ENCODE results near the gene MAP1LC3C. TPM values are rescaled to one million over a fixed set of nuclear protein-coding genes. Genes with fewer than 3 reads are reported as not detected.

MAP1LC3C gene
- total and polyA plus RNA-seq, 2 donors (not counting 1 experiment from before 2014, with no cell fraction given) = not detected

DNA sequence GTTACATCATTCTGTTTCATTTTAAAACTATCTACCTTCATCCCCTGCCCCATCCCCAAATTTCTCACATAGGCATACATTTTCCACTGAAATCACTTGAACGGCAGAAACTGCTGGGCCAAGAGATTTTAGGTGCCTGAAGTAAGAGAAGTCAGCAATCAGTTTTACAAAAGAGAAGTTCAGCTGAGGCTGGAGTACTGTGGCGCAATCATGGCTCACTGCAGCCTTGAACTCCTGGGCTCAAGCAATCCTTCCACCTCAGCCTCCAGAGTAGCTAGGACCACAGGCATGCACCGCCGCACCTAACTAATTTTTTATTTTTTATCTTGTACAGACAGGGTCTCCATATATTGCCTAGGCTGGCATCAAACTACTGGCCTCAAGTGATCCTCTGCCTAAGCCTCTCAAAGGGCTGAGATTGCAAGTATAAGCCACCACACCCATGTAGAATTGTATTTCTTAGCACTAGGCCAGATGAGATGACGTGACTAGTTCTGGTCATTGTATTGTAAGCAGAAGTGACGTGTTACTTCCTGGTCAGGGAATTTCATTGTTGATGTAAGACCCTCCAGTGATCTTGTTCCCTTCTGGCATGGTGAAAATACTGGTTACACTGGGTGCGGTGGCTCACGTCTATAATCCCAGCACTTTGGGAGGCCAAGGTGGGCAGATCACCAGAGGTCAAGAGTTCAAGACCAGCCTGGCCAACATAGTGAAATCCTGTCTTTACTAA lies 34.2 kb downstream of the MAP1LC3C start:
- Histone ChIP-seq H3K4me3 (ENCODE audit: control extremely low read depth in 1 of 5, extremely low read depth in 1 of 5, insufficient read depth in 1 of 5, low read depth in 2 of 5, low read length in 4 of 5) (no peak overlapping the region), H4K20me1 (ENCODE audit: control insufficient read depth, insufficient read depth, low read length, poor library complexity, severe bottlenecking) (no peaks in the 10 kb centered on the region), H3K9me3 (ENCODE audit: control extremely low read depth in 1 of 3, control insufficient read depth in 2 of 3, insufficient read depth in 1 of 3, low read length in 2 of 3) (no peaks in the 10 kb centered on the region), H3K79me2 (ENCODE audit: control insufficient read depth, insufficient read depth, low read length) (no peaks in the 10 kb centered on the region), H3K27me3 (replicated peaks in 1 of 4; ENCODE audit: control extremely low read depth in 1 of 4, control insufficient read depth in 3 of 4, insufficient read depth in 4 of 4, low read length in 3 of 4) (no peaks in the 10 kb centered on the region), H3K27ac (ENCODE audit: low read length in 2 of 2) (no peak overlapping the region), H2AFZ (ENCODE audit: insufficient read depth, low read depth, low read length, poor library complexity, severe bottlenecking) (no peak overlapping the region), H3K4me2 (replicated peaks; ENCODE audit: low read depth, low read length, poor library complexity, severe bottlenecking) (no peak overlapping the region), H3K9ac (ENCODE audit: low read length) (no peak overlapping the region), H3K36me3 (replicated peaks in 1 of 2; ENCODE audit: control extremely low read depth in 1 of 2, control insufficient read depth in 1 of 2, extremely low read depth in 1 of 2, insufficient read depth in 2 of 2, low read length in 1 of 2) (no peaks in the 10 kb centered on the region), H3K4me1 (ENCODE audit: control insufficient read depth in 2 of 2, insufficient read depth in 2 of 2, low read length in 2 of 2) (no peaks in the 10 kb centered on the region)
- Mint-ChIP-seq H3K27me3 (peaks cover 1% of the 10 kb centered on the region), H3K4me1 (no peaks in the 10 kb centered on the region), H3K9me3 (ENCODE audit: insufficient read depth) (no peaks in the 10 kb centered on the region), H3K27ac (no peak overlapping the region), H3K4me3 (no peak overlapping the region)
- no peak for TF ChIP-seq CTCF (IDR thresholded peaks at IDR 0.05)
- TF ChIP-seq EZH2 (IDR thresholded peaks at IDR 0.05; ENCODE audit: borderline replicate concordance, insufficient read depth, low read depth, low read length, poor library complexity, severe bottlenecking) = no peak
- POLR2A ChIA-PET = no interaction called here
- ATAC-seq (ENCODE audit: low read depth) (no peak), DNase-seq (no peak)
- intact Hi-C loops (cut with micrococcal nuclease) = no loop called here
- WGBS (ENCODE audit: insufficient coverage) = 92% methylated on average over 8 of the region's 8 CpGs
- CTCF ChIA-PET = no interaction called here

- POLR2A ChIA-PET = no interaction called here
Observed at GRCh38 chr1:241963722-241964121, 35.2 kb downstream of the MAP1LC3C start.

More at GRCh38 chr1:241963722-241964121, 35.2 kb downstream of the MAP1LC3C start:
- no peaks in the 10 kb centered on the region for H3K4me1 Mint-ChIP-seq
- no peak for DNase-seq
- no peaks in the 10 kb centered on the region for H3K4me1 ChIP-seq (ENCODE audit: control insufficient read depth in 2 of 2, insufficient read depth in 2 of 2, low read length in 2 of 2)
- no peaks in the 10 kb centered on the region for H3K9me3 ChIP-seq (ENCODE audit: control extremely low read depth in 1 of 3, control insufficient read depth in 2 of 3, insufficient read depth in 1 of 3, low read length in 2 of 3)
- no peaks in the 10 kb centered on the region for H3K79me2 ChIP-seq (ENCODE audit: control insufficient read depth, insufficient read depth, low read length)
- no peak overlapping the region for H3K27ac Mint-ChIP-seq
- CTCF ChIA-PET = no interaction called here
- H3K9ac ChIP-seq (ENCODE audit: low read length) = no peak overlapping the region
- peaks cover 4% of the 10 kb centered on the region for H3K27me3 Mint-ChIP-seq
- H3K4me3 Mint-ChIP-seq = no peak overlapping the region
- H3K36me3 ChIP-seq (replicated peaks in 1 of 2; ENCODE audit: control extremely low read depth in 1 of 2, control insufficient read depth in 1 of 2, extremely low read depth in 1 of 2, insufficient read depth in 2 of 2, low read length in 1 of 2) = no peaks in the 10 kb centered on the region
- H3K9me3 Mint-ChIP-seq (ENCODE audit: insufficient read depth) = no peaks in the 10 kb centered on the region
- H4K20me1 ChIP-seq (ENCODE audit: control insufficient read depth, insufficient read depth, low read length, poor library complexity, severe bottlenecking) = no peaks in the 10 kb centered on the region
- H3K4me3 ChIP-seq (ENCODE audit: control extremely low read depth in 1 of 5, extremely low read depth in 1 of 5, insufficient read depth in 1 of 5, low read depth in 2 of 5, low read length in 4 of 5) = no peak overlapping the region
- intact Hi-C loops (cut with micrococcal nuclease) = no loop called here
- H3K27me3 ChIP-seq (replicated peaks in 1 of 4; ENCODE audit: control extremely low read depth in 1 of 4, control insufficient read depth in 3 of 4, insufficient read depth in 4 of 4, low read length in 3 of 4) = no peaks in the 10 kb centered on the region
- TF ChIP-seq EZH2 (IDR thresholded peaks at IDR 0.05; ENCODE audit: borderline replicate concordance, insufficient read depth, low read depth, low read length, poor library complexity, severe bottlenecking) = no peak
- no peak overlapping the region for H3K4me2 ChIP-seq (replicated peaks; ENCODE audit: low read depth, low read length, poor library complexity, severe bottlenecking)
- H2AFZ ChIP-seq (ENCODE audit: insufficient read depth, low read depth, low read length, poor library complexity, severe bottlenecking) = no peak overlapping the region
- no peak overlapping the region for H3K27ac ChIP-seq (ENCODE audit: low read length in 2 of 2)
- no peak for ATAC-seq (ENCODE audit: low read depth)
